Stimulated activated CD8-positive, alpha-beta memory T cell treated with anti-CD3 and anti-CD28 coated beads, Interleukin-12 subunit alpha, Interleukin-12 subunit beta, amount 100 ng/mL, for 1 hour (primary cell): ENCODE measurements around the gene TNS3.

ENCODE experiments used
- DNase-seq: peaks from one replicate; pipeline ENCODE4 v3.0.0-alpha.2; 2020; ENCODE audit warnings: low read depth

TNS3 gene

DNA sequence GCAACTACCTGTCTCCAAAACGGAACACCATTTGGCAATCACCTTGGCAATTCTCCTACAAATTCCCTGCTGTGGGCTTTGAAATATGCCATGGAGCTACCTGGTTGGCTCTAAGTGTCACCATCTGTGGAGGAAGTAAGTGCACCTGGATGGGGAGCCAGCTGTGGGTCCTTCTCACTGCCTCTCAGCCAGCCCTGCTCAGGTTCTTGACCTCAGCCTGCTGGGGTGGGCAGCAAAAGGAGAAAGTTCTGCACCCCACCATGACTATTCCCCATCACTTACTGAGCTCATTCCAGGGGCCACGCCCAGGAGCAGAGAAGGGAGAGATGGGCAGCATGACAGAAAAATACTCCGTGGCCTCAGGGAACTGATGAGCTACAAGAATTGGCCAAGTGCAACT, 158.7 kb downstream of the TNS3 start:
- DNase-seq, result no peak

DNA sequence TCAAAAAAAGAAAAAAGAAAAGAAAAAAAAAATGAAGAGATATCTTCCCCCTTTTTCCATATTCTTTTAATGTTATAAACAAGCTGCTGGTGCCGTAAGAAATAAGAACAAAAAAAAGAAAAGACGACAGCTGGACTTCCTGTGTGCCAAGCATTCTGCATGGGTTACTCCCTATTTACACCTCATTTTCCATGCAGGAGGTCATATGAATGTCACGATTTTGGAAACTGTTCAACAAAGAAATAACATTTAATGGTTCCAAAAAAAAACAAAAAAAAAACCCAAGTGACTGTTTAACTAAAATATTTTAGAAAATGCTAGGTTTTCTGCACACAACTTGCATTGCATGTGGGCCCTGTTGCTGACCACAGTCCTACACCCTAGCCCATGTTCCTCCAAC, 159.3 kb downstream of the TNS3 start:
- DNase-seq, result no peak

- no peak for DNase-seq
Measured at GRCh38 chr7:47421456-47421855, 160.5 kb downstream of the TNS3 start.

GRCh38 chr7:47420122-47420780, 161.7 kb downstream of the TNS3 start:
- DNase-seq, result no peak

- no peak for DNase-seq
Measured at GRCh38 chr7:47419471-47419870, 162.4 kb downstream of the TNS3 start.

DNA sequence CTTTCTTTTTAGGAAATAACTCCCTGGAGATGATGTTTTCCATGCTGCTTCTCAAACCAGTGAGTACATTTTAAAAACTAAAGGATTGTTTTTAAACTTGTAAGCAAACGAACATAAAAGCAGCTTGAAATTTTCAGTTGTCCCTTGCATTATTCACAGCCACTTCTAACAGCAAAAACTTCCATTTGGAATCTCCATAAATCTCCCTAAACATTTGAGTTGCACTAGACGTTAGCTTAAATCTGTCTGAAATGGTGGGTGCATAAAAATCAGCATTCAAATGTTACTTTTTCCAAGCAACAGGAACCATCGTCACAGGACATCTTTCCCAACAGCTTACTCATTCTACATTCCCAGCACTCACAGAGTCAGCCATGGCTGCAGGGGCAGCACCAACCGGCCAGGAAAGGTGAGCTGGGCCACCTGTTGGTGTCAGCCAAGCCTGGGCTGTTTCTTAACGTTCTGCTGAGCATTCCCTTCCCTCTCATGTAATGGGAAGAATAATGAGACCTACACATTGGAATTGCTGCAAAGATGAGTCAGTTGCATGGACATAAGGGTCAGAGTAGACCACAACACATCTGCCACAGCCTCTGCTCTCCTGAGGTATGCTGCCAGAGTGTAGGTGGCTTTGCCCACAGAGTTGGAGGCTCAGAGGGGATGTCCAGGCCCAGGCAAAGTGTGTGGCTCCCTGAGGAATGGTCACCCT, 163.2 kb downstream of the TNS3 start:
- no peak for DNase-seq

DNA sequence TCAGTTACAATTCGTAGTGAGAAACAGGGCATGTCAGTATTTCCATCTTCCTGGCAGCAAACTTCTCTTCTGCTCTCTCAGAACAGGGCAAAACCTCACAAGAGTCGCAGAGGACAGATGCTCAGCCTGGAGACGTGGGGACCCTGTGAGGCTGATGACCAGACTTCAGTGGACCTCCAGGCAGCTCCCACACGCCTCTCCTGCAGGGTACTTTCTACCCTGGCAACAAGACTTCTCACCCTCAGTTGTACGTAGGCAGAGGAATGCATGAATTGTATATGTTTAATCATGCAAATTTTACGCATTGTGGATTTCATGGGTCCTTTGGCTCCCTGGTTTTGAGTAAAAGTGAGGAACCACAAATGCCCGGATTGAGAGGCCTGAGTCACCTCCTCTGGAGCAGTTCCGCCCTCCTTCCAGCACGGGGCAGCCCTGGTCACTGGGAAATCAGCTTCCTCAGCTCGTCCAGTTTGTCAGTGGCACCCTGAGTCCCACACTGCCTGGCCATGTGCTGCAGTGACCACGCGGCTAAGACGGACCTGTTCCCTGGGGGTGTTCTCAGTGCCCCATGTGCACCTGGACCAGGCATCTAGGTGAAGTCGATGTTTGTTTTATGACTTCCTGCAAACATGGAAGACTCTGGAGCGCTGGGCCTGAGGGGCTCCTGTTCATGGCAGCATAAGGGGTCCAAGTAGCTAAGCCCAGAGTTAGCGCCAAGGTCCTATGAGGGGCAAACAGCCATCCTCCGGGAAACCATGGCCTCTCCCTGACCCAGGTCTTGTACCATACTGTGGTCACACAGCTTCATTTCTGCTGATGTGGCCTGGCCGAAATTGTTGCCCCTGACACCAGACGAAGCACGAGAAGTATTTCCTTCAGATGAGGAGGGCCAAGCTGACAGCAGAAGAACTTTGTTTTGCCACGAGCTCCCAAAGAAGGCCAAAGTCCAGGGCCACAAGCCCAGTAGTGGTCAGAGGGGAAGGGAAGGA, 165.1 kb downstream of the TNS3 start:
- no peak for DNase-seq

GRCh38 chr7:47415318-47416212, 166.3 kb downstream of the TNS3 start:
- DNase-seq, result no peak

DNA sequence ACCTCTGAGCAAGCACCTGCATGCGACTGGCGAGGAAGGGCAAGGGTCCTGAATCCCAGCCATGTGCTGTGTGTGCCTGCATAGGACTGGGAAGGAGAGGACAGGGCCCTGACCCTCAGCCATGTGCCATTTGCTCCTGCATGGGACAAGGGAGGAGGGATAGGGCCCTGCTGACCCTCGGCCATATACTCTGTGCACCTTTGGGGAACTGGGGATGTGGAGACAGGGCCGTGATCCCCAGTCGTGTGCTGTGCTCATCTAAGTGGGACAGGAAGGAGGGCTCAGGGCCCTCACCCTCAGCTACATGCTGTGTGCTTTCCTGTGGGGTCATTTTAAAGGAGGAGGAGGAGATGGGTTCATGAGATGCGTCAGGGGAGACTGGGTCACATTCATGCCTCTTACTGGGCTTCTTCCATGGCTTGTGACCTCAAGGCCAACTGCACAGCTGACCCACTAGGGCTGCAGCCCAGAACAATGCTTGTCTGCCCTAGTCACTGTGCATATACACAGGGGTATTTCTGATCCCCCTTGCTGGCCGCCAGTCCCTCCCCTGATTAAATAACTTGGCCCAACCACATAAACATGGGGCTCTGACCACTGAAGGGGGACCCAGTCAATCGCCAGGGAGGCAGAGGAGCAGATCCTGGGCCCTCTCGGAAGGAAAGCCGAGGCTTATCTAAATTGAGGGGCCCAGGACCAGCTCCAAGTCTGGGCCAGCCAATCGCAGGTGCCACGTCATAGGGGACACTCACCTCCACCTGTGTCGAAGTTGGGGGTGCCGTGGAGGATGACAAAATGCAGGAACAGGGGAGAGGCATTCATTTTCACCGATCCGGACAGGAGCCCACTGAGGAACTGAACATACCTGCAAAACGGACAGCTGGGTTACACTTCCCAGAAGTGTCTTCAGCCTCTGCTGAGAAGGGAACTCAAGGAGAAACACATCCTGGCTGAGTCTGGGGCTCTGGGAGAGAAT, 167.3 kb downstream of the TNS3 start:
- DNase-seq, result no peak

DNA sequence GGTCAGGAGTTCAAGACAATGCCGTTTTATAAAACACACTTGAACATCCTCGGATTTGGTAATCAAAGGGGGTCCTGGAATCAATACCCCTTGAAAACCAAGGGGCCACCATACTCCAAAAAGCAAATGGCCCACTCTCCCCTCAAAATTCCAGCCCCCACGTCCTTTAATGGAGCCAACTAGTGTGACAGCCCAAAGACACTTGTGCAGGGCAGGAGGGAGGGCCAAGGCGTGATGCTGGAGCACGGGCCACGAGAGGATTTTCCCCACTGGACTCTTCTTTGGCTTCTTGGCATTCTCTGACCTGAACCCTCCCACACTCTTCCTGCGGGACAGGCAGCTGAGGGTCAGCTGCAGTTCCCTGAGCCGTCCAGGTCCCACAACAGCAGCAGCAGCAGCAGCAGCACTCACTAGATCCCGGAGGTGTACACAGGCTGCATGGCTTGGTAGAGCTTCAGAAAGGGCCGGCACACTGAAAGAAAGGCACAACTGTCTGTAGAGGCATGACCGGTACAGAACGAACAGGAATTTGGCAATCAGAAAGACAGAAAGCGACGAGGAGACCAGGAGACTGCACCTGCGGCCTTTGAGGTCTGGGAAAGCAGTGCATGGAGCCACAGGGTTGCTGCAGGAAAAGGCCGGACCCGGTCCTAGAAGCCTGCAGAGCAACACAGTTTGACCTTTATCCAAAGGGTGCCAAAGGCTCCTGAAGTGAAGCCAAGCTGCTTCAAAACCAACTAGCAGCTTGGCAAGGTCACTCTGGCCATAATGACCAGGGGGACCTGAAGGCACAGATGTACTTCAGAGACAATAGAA, 168.2 kb downstream of the TNS3 start:
- no peak for DNase-seq

GRCh38 chr7:47411901-47412300, 170.0 kb downstream of the TNS3 start:
- no peak for DNase-seq

GRCh38 chr7:47411281-47411869, 170.5 kb downstream of the TNS3 start:
- DNase-seq, result no peak

DNA sequence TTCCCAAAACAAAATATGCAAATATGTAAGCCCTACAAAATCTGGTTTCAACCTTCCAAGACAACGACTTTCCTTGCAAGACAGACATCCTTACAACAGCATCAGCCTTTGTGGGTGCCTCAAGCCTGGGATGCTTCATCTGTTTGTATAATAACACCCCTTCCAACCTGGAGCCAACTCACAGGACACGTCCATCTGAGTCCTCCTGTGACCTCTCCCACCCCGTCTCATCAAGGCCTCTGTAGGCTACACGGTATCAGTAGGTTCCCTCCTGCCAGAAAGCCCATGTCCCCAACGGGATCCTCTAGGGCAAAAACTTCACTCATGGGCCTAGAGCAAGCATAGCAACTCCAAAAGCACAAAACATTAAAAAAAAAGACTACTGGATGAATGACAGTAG, 173.2 kb downstream of the TNS3 start:
- DNase-seq, result no peak

DNA sequence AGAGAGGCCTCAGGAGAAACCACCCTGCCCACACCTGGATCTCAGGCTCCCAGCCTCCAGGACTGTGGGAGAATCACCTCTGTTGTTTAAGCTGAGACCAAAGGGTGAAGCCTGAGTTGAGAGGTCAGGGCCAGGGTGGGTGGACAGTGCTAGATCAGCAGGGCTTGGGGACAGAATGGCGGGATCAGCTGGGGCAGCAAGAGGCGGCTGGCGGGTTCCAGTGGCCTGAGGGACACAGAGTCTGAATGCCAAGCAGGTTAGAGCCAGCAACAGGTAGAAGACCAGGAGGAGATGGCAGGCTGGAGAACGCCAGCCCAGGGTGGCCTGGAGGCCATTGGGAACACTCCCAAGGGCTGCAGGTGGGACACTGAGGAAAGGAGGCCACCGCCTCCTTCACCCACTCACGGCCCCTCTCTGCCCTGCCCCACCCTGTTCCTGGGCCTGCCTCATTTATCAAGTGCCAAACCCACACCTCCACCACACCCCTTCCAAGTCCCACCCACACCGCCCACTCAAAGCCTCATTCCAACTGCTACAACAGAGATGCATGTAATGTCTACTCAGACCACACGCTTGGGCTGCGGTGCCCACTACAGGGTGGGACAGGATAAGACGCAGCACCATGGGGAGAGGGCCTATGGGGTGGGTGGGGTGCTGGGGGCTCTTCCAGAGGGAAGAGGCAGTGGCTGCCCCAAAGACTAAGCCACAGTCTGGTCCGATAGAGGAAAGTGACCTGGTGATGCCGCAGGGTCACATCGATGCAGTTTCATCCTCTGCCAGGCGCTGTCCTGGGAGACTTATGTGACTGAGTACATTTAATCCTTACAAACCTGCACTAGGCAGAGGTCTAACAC, 173.9 kb downstream of the TNS3 start:
- no peak for DNase-seq

DNA sequence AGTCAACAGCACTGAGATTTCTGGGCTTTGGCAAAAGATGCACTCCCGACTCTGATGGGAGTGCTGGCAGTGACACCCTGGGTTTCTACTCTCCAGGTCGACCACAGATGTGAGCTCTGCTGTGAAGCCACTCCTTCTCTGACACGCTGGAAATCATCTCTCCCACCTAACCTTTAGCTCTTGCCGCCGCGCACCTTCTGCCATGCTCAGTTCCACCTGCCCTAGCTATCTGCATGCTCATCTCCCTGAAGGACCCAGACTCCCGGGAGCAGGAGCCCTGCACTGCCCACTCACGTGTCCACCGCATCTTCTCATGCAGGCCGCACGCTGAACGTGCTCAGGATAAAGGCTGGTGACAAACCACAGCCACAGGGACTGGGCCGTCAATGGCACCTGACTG, 174.8 kb downstream of the TNS3 start:
- no peak for DNase-seq

DNA sequence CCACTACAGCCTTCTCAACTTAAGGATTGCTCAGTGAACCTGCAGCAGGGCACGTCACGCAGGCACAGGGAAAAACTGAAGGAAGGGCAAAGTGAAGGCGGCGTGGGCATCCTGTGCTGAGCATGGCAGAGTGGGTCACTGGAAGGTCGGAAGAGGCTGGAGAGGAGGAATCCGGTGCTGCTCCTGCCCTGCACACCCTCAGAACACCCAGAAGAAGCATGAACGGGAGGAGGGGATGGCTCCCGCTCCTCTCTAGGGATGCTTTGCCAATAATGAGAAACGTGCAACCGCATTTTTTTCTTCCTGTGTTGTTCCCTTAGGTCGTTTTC, 175.1 kb downstream of the TNS3 start:
- no peak for DNase-seq

- DNase-seq, result no peak
Measured at GRCh38 chr7:47405921-47406800, 175.8 kb downstream of the TNS3 start.
